GM23338 (cell line): Measurements from ENCODE around the gene SLC25A22. TPM values are rescaled to one million over a fixed set of nuclear protein-coding genes. Genes with fewer than 3 reads are reported as not detected.

Source experiments
- ATAC-seq: fragments of 200-7000 bp; cut with Tn5 transposase; 3 replicates; pipeline ENCODE4 v1.9.1; 2020
- DNase-seq: peaks from one replicate; pipeline ENCODE4 v3.0.0-alpha.2; 2015; ENCODE audit warnings: low spot score
- H2AFZ ChIP-seq: fragments of 200-600 bp; sonication (generic); 2 replicates; pipeline ENCODE4 v1.8.0; 2016; ENCODE audit warnings: antibody characterized with exemption, mild to moderate bottlenecking, moderate library complexity
- H3F3A ChIP-seq: fragments of 200-600 bp; sonication (generic); replicated peaks from 2 replicates; pipeline ENCODE4 v1.8.0; 2017; ENCODE audit warnings: antibody characterized with exemption, mixed run types, low read depth
- H3K27ac ChIP-seq: fragments of 200-600 bp; sonication (generic); 2 replicates; pipeline ENCODE4 v1.6.1; 2016; ENCODE audit warnings: low read depth
- H3K27me3 ChIP-seq: fragments of 200-600 bp; sonication (generic); 2 replicates; pipeline ENCODE4 v1.8.0; 2016; ENCODE audit warnings: mild to moderate bottlenecking, mixed run types, moderate library complexity; ENCODE audit not compliant: insufficient read depth
- H3K36me3 ChIP-seq: fragments of 200-600 bp; sonication (generic); 2 replicates; pipeline ENCODE4 v1.8.0; 2016; ENCODE audit warnings: mild to moderate bottlenecking; ENCODE audit not compliant: insufficient read depth
- H3K4me1 ChIP-seq: fragments of 200-600 bp; sonication (generic); 2 replicates; pipeline ENCODE4 v1.8.0; 2016; ENCODE audit warnings: mild to moderate bottlenecking, moderate library complexity; ENCODE audit not compliant: insufficient read depth
- H3K4me2 ChIP-seq: fragments of 200-600 bp; sonication (generic); 2 replicates; pipeline ENCODE4 v1.7.1; 2017; ENCODE audit warnings: mixed run types
- H3K4me3 ChIP-seq: fragments of 200-600 bp; sonication (generic); 2 replicates; pipeline ENCODE4 v1.6.1; 2016; ENCODE audit warnings: mixed run types
- H3K79me2 ChIP-seq: fragments of 200-600 bp; sonication (generic); replicated peaks from 2 replicates; pipeline ENCODE4 v1.8.0; 2017; ENCODE audit warnings: mild to moderate bottlenecking; ENCODE audit not compliant: insufficient read depth
- H3K9me2 ChIP-seq: fragments of 200-600 bp; sonication (generic); 2 replicates; pipeline ENCODE4 v1.8.0; 2017; ENCODE audit not compliant: insufficient read depth
- H4K20me1 ChIP-seq: fragments of 200-600 bp; sonication (generic); replicated peaks from 2 replicates; pipeline ENCODE4 v1.8.0; 2017; ENCODE audit warnings: mild to moderate bottlenecking; ENCODE audit not compliant: insufficient read depth
- H3K27ac Mint-ChIP-seq: 2 replicates; pipeline ENCODE4 v1.8.0; 2020; ENCODE audit warnings: inconsistent platforms, mild to moderate bottlenecking, moderate library complexity, mixed read lengths
- H3K27me3 Mint-ChIP-seq: 3 replicates; pipeline ENCODE4 v1.8.0; 2022; ENCODE audit warnings: low read depth, mild to moderate bottlenecking, moderate library complexity, mixed read lengths, inconsistent platforms; ENCODE audit not compliant: insufficient read depth, poor library complexity
- H3K36me3 Mint-ChIP-seq: 3 replicates; pipeline ENCODE4 v1.8.0; 2021; ENCODE audit warnings: low read depth, mild to moderate bottlenecking, inconsistent platforms, moderate library complexity, mixed read lengths
- H3K4me1 Mint-ChIP-seq: 3 replicates; pipeline ENCODE4 v1.8.0; 2020; ENCODE audit warnings: mild to moderate bottlenecking, inconsistent platforms, mixed read lengths
- H3K4me3 Mint-ChIP-seq: 3 replicates; pipeline ENCODE4 v1.8.0; 2021; ENCODE audit warnings: moderate library complexity, mild to moderate bottlenecking, inconsistent platforms, mixed read lengths
- H3K9me3 Mint-ChIP-seq: 3 replicates; pipeline ENCODE4 v1.8.0; 2020; ENCODE audit warnings: moderate library complexity, mild to moderate bottlenecking, inconsistent platforms, mixed read lengths
- CREB1 ChIP-seq: fragments of 250-450 bp; sonication (Bioruptor Pico); IDR thresholded peaks from 2 replicates; pipeline ENCODE4 v1.5.0; 2020; ENCODE audit warnings: low read depth, mild to moderate bottlenecking, moderate library complexity
- JUNB ChIP-seq: IDR thresholded peaks from one replicate; pipeline ENCODE4 v1.6.1; 2016; ENCODE audit warnings: antibody characterized with exemption; ENCODE audit not compliant: unreplicated experiment
- NANOG ChIP-seq: IDR thresholded peaks from 2 replicates; pipeline ENCODE4 v1.6.1; 2016; ENCODE audit warnings: antibody characterized with exemption, borderline replicate concordance
- POLR2AphosphoS5 ChIP-seq: IDR thresholded peaks from 2 replicates; pipeline ENCODE4 v1.6.1; 2016; ENCODE audit warnings: antibody characterized with exemption, low read depth
- REST ChIP-seq: IDR thresholded peaks from one replicate; pipeline ENCODE4 v1.6.1; 2018; ENCODE audit warnings: antibody characterized with exemption; ENCODE audit not compliant: unreplicated experiment
- STAT1 ChIP-seq: IDR thresholded peaks from one replicate; pipeline ENCODE4 v1.6.1; 2016; ENCODE audit warnings: antibody characterized with exemption; ENCODE audit not compliant: unreplicated experiment
- ZNF114 ChIP-seq: fragments of 250-450 bp; sonication (Bioruptor Pico); IDR thresholded peaks from 2 replicates; pipeline ENCODE4 v1.5.0; 2020; ENCODE audit warnings: mild to moderate bottlenecking, moderate library complexity
- ZNF331 ChIP-seq: fragments of 250-450 bp; sonication (Bioruptor Pico); IDR thresholded peaks from 2 replicates; pipeline ENCODE4 v1.5.0; 2020; ENCODE audit warnings: low read depth, mild to moderate bottlenecking, moderate library complexity
- polyA plus RNA-seq: library from polyadenylated mRNA; unstranded; fragments of >200 nt; fragmentation: Nextera tagmentation; extraction: Ambion mirVana; gene quantifications from 2 replicates; pipeline ENCODE4 v1.2.1, GENCODE V29; 2016
- total RNA-seq: library from RNA; depleted of rRNA; stranded (reverse); fragments of >200 nt; shearing (Covaris generic); gene quantifications from 2 replicates; pipeline ENCODE4 v1.2.3, GENCODE V29; 2014
- TF ChIP-seq, protein P1 (sequence below), 2 experiments: fragments of 200-600 bp in 1 of 2; sonication (generic) in 1 of 2; conservative IDR thresholded peaks; 2 replicates each; pipeline versions ENCODE4 v1.5.1 to v1.6.1; 2016 to 2017; ENCODE audit warnings: antibody characterized with exemption in 2 of 2, low read depth in 2 of 2, mild to moderate bottlenecking in 2 of 2, moderate library complexity in 1 of 2

SLC25A22 gene
- total and polyA plus RNA-seq, 2 experiments from 2014 or later = 21.0 to 46.4 TPM

GRCh38 chr11:833114-833791, 35.2 kb upstream of the SLC25A22 start:
- DNase-seq (peak; percentile 64), ATAC-seq (no peak)
- Histone ChIP-seq H3K36me3 (no peaks in the 10 kb centered on the region), H3K27ac (no peak overlapping the region), H3K27me3 (peaks cover 28% of the 10 kb centered on the region), H4K20me1 (peaks cover 14% of the 10 kb centered on the region; the same call in 1 of the 2 replicates), H3K9me2 (no peaks in the 10 kb centered on the region), H3K4me3 (peak overlapping the region; percentile 89), H3F3A (peaks cover 26% of the 10 kb centered on the region), H3K4me1 (peaks cover 28% of the 10 kb centered on the region), H3K79me2 (0 out of 2 replicates have a peak, but pooled peaks cover 5% of the 10 kb centered on the region), H2AFZ (no peak overlapping the region), H3K4me2 (peak overlapping the region; percentile 93)
- Mint-ChIP-seq H3K4me3 (peak overlapping the region; percentile 73), H3K27ac (no peak overlapping the region), H3K4me1 (peaks cover 35% of the 10 kb centered on the region), H3K9me3 (no peaks in the 10 kb centered on the region), H3K27me3 (peaks cover 50% of the 10 kb centered on the region), H3K36me3 (peaks cover 7% of the 10 kb centered on the region; the same call in 2 of the 3 replicates)
- no peak for TF ChIP-seq POLR2AphosphoS5
- no peak for TF ChIP-seq NANOG
- no peak for TF ChIP-seq ZNF331 (CRISPR knock-in tag)
- no peak for TF ChIP-seq JUNB
- TF ChIP-seq ZNF114 (CRISPR knock-in tag) = no peak
- TF ChIP-seq CREB1 = no peak
- no peak for TF ChIP-seq REST

DNA sequence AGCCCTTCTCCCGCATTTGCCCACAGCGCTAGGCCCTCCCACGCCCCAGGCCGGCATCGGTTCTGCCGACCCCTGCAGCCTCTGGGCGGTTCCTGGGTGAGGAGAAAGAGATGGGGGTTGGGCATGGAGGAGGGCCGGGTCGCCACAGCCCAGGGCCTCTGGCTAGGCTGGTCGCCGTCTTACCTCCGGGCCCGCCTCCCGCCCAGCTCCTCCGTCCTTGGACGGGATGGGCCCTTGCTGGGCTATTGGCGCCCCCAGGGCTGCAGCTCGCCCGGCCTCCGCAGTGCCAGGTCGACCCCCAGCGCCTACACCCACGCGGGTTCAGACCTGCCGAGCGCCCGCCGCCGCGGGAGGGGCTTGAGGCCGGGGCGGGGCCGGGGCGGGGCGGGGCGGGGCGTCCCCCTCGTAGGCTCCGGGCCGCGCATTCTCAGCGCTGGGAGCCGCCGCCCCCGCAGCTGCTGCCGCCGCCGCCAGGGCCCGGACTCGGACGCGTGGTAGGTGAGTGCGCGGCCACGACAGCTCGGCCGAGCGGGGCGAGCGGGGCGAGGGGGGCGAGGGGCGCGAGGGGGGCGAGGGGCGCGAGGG, 34.5 kb upstream of the SLC25A22 start, which contains the start of gene CD151:
Gene CD151 (plus strand): TSS at position 424 of the 585 bp plus-strand sequence. CDS start 3,118 bp downstream, outside the sequence.
- no peak within 1 kb of the TSS for H3K27ac ChIP-seq
- ATAC-seq = peak; percentile 22

More for the DNA sequence above, 34.5 kb upstream of the SLC25A22 start, which contains the start of gene CD151:
- H3K36me3 ChIP-seq = no peaks in the 10 kb centered on the region
- H3K4me1 ChIP-seq = peaks cover 34% of the 10 kb centered on the region
- H3K27me3 Mint-ChIP-seq = peaks cover 56% of the 10 kb centered on the region
- no peak within 1 kb of the TSS for H2AFZ ChIP-seq
- H3K36me3 Mint-ChIP-seq = peaks cover 3% of the 10 kb centered on the region; the same call in 2 of the 3 replicates
- H3K79me2 ChIP-seq = 0 out of 2 replicates have a peak, but pooled peaks cover 5% of the 10 kb centered on the region
- H3K4me3 Mint-ChIP-seq = peak within 1 kb of the TSS; percentile 73
- H3K27ac Mint-ChIP-seq = no peak within 1 kb of the TSS
- peak; percentile 82 for DNase-seq
- peak within 1 kb of the TSS; percentile 89 for H3K4me3 ChIP-seq
- H4K20me1 ChIP-seq = peaks cover 14% of the 10 kb centered on the region; the same call in 1 of the 2 replicates
- TF ChIP-seq, protein P1, sequence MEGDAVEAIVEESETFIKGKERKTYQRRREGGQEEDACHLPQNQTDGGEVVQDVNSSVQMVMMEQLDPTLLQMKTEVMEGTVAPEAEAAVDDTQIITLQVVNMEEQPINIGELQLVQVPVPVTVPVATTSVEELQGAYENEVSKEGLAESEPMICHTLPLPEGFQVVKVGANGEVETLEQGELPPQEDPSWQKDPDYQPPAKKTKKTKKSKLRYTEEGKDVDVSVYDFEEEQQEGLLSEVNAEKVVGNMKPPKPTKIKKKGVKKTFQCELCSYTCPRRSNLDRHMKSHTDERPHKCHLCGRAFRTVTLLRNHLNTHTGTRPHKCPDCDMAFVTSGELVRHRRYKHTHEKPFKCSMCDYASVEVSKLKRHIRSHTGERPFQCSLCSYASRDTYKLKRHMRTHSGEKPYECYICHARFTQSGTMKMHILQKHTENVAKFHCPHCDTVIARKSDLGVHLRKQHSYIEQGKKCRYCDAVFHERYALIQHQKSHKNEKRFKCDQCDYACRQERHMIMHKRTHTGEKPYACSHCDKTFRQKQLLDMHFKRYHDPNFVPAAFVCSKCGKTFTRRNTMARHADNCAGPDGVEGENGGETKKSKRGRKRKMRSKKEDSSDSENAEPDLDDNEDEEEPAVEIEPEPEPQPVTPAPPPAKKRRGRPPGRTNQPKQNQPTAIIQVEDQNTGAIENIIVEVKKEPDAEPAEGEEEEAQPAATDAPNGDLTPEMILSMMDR (conservative IDR thresholded peaks at IDR 0.05; ENCODE audit: low read depth in 2 of 2) = 0 out of 4 replicates have a peak, but pooled peaks of 1 of the 2 experiments have one; percentile 0
- TF ChIP-seq STAT1 (no peak), POLR2AphosphoS5 (peak; percentile 6; the same call in 1 of the 2 replicates)
- peaks cover 42% of the 10 kb centered on the region for H3K4me1 Mint-ChIP-seq
- peaks cover 28% of the 10 kb centered on the region for H3K27me3 ChIP-seq
- H3K9me3 Mint-ChIP-seq = no peaks in the 10 kb centered on the region; the same call in 2 of the 3 replicates
- H3K4me2 ChIP-seq = peak within 1 kb of the TSS; percentile 98
- H3F3A ChIP-seq = peaks cover 26% of the 10 kb centered on the region
- no peaks in the 10 kb centered on the region for H3K9me2 ChIP-seq
